ENCODE results near the gene LCA5. TPM values are rescaled to one million over a fixed set of nuclear protein-coding genes. Genes with fewer than 3 reads are reported as not detected.
A peak's percentile ranks its signal among the peaks of the same experiment; 100 is the strongest.

The LCA5 gene
- total RNA-seq, 1 donor from 2014 or later: 1.8 TPM

DNA sequence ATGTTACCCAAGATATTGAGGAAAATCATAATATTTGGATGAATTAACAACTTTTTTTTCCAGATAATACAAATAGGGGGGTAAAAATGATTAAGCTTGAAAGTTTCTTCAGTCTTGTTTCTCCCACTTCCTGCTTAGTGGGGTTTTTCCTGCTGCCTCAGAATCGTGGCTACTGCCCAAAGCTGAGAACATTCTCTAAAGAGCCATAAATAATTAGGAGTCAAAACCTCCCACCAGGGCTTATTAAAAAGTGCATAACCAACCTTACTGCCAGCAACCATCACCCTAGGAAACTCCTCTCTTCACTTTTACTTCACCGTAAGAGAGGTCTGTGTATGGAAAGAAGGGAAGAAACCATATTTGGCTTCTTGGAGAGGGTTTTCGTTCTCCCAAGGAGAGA lies 9.0 kb upstream of the LCA5 start:
- TF ChIP-seq, protein P1, sequence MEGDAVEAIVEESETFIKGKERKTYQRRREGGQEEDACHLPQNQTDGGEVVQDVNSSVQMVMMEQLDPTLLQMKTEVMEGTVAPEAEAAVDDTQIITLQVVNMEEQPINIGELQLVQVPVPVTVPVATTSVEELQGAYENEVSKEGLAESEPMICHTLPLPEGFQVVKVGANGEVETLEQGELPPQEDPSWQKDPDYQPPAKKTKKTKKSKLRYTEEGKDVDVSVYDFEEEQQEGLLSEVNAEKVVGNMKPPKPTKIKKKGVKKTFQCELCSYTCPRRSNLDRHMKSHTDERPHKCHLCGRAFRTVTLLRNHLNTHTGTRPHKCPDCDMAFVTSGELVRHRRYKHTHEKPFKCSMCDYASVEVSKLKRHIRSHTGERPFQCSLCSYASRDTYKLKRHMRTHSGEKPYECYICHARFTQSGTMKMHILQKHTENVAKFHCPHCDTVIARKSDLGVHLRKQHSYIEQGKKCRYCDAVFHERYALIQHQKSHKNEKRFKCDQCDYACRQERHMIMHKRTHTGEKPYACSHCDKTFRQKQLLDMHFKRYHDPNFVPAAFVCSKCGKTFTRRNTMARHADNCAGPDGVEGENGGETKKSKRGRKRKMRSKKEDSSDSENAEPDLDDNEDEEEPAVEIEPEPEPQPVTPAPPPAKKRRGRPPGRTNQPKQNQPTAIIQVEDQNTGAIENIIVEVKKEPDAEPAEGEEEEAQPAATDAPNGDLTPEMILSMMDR (IDR thresholded peaks at IDR 0.05; ENCODE audit: borderline replicate concordance): no peak
- no peak for DNase-seq
- intact Hi-C loops (cut with micrococcal nuclease): no loop called here
- Histone ChIP-seq H3K4me1 (peaks cover 33% of the 10 kb centered on the region), H3K27ac (replicated peaks) (peak overlapping the region; percentile 72), H3K27me3 (ENCODE audit: low read depth) (no peaks in the 10 kb centered on the region), H3K9me3 (replicated peaks) (no peaks in the 10 kb centered on the region), H3K36me3 (peaks cover 13% of the 10 kb centered on the region), H3K4me3 (no peak overlapping the region)

DNA sequence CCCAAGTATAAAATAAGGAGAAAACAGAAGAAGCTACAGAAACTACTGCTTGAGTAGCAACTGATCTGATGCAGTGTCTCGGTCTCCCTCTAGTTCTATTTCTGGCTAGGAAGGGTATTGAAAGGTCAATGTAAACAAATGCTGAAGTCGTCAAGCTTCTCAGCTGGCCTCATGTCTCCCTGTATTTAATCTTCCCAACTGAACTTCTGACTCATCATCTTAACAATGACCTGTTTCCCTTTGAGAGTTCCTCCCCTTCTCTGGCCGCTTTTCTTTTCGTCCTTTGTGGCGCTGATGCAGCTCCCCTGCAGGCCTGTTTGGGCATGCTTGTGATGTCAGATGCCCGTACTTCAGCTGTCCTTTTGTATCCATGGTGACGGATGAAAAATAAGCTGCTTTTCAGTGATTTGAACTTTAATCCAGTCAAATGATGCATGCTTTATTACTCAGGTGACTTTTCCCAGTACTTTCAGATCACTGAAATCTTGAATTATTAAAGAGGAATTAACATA lies 7.8 kb upstream of the LCA5 start:
- intact Hi-C loops (cut with micrococcal nuclease): no loop called here
- H3K27ac ChIP-seq (replicated peaks): peak overlapping the region; percentile 72
- TF ChIP-seq, protein P1 (IDR thresholded peaks at IDR 0.05; ENCODE audit: borderline replicate concordance): peak; percentile 74

DNA sequence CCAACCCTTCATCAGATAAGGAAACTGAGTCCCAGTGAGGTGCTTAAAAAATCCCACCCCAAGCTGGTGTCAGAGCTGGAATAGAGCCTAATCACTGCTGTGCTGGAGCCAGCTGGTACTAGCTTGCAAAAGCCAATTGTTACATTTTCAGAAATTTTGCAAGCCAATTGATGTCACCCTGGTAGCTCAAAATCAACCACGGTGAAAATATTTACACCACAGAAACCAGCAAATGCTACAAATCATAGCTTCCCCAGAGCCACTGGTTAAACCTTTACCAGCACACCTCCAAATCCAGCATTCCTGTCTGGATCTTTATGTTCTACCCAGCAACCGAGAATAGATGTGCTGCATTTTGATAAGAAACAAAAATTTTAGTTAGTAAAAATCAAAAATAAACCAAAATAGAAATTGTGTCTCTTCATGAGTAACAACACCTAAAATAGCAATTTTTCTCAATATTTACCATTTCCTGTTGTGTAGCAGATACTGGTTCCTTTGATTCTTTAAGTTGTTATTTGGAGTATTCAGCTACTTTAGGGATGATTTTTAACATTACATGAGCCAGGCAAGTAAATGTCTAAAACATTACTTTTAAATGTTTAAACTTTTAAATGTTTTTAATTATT lies 7.2 kb upstream of the LCA5 start:
- Histone ChIP-seq H3K27me3 (ENCODE audit: low read depth) (no peaks in the 10 kb centered on the region), H3K9me3 (replicated peaks) (no peaks in the 10 kb centered on the region), H3K4me3 (peak overlapping the region; percentile 50), H3K36me3 (peaks cover 4% of the 10 kb centered on the region), H3K4me1 (peaks cover 37% of the 10 kb centered on the region), H3K27ac (replicated peaks) (peak overlapping the region; percentile 72)
- TF ChIP-seq, protein P1 (IDR thresholded peaks at IDR 0.05; ENCODE audit: borderline replicate concordance): no peak
- intact Hi-C loops (cut with micrococcal nuclease): no loop called here
- DNase-seq: no peak

More for the DNA sequence above, 7.8 kb upstream of the LCA5 start:
- peak; percentile 56 for DNase-seq
- Histone ChIP-seq H3K36me3 (peaks cover 5% of the 10 kb centered on the region), H3K9me3 (replicated peaks) (no peaks in the 10 kb centered on the region), H3K4me3 (peak overlapping the region; percentile 50), H3K4me1 (peaks cover 36% of the 10 kb centered on the region), H3K27me3 (ENCODE audit: low read depth) (no peaks in the 10 kb centered on the region)

DNA sequence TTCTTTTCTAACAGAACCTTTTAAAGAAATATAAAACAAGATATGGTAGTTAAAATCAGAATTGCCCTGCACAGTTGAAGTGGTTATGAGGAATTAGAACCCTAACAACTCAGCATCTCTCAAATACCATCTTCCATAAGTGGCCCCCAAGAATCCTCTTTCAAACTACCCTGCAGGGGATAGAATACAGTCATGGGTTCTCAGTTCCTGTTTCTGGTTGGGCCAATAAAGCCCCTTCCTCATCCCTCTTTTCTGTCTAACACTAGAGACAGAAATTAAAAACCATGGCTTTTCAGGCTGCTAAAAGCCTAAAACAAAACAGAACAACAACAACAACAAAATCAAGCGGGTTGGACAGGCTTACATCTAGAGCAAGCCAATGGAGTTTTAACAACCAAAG lies 6.7 kb upstream of the LCA5 start:
- Histone ChIP-seq H3K27ac (replicated peaks) (peak overlapping the region; percentile 72), H3K27me3 (ENCODE audit: low read depth) (no peaks in the 10 kb centered on the region), H3K4me3 (no peak overlapping the region), H3K9me3 (replicated peaks) (no peaks in the 10 kb centered on the region), H3K36me3 (peaks cover 4% of the 10 kb centered on the region), H3K4me1 (peaks cover 42% of the 10 kb centered on the region)
- no peak for DNase-seq
- TF ChIP-seq, protein P1 (IDR thresholded peaks at IDR 0.05; ENCODE audit: borderline replicate concordance): no peak
- intact Hi-C loops (cut with micrococcal nuclease): no loop called here

DNA sequence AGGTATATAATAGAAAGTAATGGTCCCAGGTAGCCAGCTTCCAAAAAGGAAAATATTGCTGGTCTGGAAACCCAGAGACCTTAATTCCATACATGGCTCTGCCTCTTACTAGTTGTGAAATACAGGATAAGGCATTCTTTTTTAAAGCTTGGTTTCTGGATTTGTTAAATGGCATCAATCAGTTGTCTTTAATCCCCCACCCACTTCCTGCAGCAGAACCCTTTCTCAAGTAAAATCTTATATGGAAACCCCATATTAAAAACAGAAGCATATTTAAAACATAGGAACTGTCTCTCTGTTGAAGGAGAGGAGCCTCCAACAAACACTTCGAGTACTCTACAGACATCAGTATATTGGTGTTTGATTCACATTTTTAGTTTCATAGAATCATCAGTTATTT lies 6.2 kb upstream of the LCA5 start:
- H3K4me3 ChIP-seq: no peak overlapping the region
- no peaks in the 10 kb centered on the region for H3K9me3 ChIP-seq (replicated peaks)
- H3K4me1 ChIP-seq: peaks cover 44% of the 10 kb centered on the region
- no peak for DNase-seq
- H3K36me3 ChIP-seq: peaks cover 4% of the 10 kb centered on the region
- no peaks in the 10 kb centered on the region for H3K27me3 ChIP-seq (ENCODE audit: low read depth)
- intact Hi-C loops (cut with micrococcal nuclease): no loop called here
- TF ChIP-seq, protein P1 (IDR thresholded peaks at IDR 0.05; ENCODE audit: borderline replicate concordance): no peak
- H3K27ac ChIP-seq (replicated peaks): peak overlapping the region; percentile 72
